Activated naive CD8-positive, alpha-beta T cell treated with anti-CD3 and anti-CD28 coated beads, Interleukin-2, amount 50 U/mL, for 24 hours (primary cell): ENCODE measurements around the gene AGBL1.

Experiments
- ATAC-seq: fragments of 150-1000 bp; cut with Tn5 transposase; one replicate; pipeline ENCODE4 v1.10.0; 2021
- DNase-seq: peaks from one replicate; pipeline ENCODE4 v3.0.0; 2021
- H3K27ac Mint-ChIP-seq: one replicate; pipeline ENCODE4 v1.8.0; 2021; ENCODE audit warnings: mild to moderate bottlenecking, mixed read lengths
- H3K27me3 Mint-ChIP-seq: one replicate; pipeline ENCODE4 v1.8.0; 2021; ENCODE audit warnings: mixed read lengths
- H3K36me3 Mint-ChIP-seq: one replicate; pipeline ENCODE4 v1.8.0; 2021; ENCODE audit warnings: low read depth, mixed read lengths
- H3K4me1 Mint-ChIP-seq: one replicate; pipeline ENCODE4 v1.8.0; 2021; ENCODE audit warnings: mixed read lengths
- H3K4me3 Mint-ChIP-seq: one replicate; pipeline ENCODE4 v1.8.0; 2021; ENCODE audit warnings: mild to moderate bottlenecking, moderate library complexity, mixed read lengths
- H3K9me3 Mint-ChIP-seq: one replicate; pipeline ENCODE4 v1.8.0; 2021; ENCODE audit warnings: mixed read lengths

AGBL1 gene

DNA sequence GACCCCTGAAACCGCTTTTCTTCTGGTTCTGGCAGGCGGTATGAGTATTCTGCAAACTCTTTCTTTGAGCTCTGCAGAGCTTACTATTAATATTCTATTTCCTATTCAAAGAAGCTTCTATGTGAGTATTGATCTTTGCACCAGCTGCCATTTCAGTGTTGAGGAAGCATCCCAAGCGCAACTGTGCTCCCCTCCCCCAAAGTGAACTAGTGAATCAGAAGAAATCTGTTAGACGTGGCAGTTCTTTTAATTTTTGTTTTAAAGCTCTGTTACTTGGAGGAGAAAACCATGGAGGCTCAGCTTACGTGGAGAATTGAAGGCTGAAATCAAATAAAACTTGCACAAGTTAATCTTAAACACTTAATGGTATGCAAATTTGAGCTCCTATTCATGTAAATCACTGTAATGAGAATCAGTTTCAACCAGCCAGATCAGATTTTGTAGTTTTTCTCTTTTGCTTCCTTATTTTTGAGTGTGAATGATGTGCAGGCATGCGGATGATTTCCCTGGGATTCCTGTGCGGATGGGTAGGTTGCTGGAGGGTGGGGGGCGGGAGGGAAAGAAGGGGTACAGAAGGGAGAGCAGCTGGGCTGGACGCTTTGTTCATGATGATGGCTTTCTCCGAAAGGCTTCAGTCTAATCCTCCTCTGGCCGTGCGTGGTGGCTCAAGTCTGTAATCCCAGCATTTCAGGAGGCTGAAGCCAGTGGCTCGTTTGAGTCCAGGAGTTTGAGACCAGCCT, 16.1 kb upstream of the AGBL1 start:
- ATAC-seq, result no peak
- Mint-ChIP-seq H3K27me3 (peaks cover 7% of the 10 kb centered on the region), H3K27ac (no peak overlapping the region), H3K4me3 (no peak overlapping the region), H3K36me3 (no peaks in the 10 kb centered on the region), H3K9me3 (peaks cover 9% of the 10 kb centered on the region), H3K4me1 (no peaks in the 10 kb centered on the region)
- no peak for DNase-seq

DNA sequence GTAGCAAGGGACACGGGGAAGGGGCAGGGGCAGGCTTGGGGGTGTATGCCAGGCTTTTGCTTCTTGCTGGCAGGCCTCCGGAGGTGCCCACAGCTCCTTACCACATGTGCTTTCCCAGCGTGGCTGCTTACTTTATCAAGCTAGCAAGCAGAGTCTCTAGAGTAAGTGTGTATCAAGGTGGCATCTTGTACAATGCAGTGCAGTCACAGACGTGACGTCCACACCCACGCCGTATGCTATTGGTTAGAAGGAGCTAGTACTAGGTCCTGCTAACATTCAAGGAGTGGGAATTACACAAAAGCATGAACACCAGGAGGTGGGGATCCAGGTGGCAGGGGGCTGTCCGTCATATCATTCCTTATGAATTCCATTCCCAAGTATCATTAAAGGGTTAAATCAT, 15.3 kb upstream of the AGBL1 start:
- Mint-ChIP-seq H3K27ac (no peak overlapping the region), H3K4me1 (no peaks in the 10 kb centered on the region), H3K4me3 (no peak overlapping the region), H3K36me3 (no peaks in the 10 kb centered on the region), H3K9me3 (peaks cover 9% of the 10 kb centered on the region), H3K27me3 (peaks cover 7% of the 10 kb centered on the region)
- DNase-seq (no peak), ATAC-seq (no peak)

DNA sequence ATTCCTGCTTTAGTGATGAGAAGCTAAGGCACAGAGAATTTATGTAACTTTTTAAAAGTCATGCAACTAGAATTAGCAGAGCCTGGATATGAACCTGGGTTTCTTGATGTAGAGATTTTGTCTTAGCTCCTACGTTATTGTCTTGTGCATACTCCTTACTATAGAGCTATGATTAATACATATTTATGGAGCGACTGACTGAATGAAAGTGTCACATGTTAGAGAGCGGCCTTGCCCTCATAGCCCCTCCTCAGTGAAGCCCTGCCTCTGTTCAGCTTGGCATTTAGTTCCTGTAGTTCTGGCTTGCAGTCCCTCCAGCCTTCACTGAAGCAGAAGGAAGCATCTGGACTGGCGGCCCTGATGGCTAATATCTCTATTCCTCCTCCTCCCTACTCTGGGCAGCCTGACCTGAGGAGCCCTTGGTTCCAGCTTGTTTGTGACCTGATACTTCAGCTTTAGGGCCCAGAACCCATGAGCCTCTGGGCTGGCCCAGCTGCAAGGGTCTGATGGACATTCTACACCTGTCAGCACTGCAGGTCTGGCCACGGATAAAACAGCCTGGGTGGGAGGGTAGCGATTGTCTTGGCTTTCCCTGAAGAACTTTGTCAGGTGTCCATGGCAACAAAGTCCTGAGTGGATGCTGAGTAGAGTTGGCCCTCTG, 13.4 kb upstream of the AGBL1 start:
- ATAC-seq, result no peak
- Mint-ChIP-seq H3K27ac (no peak overlapping the region), H3K36me3 (no peaks in the 10 kb centered on the region), H3K9me3 (peaks cover 9% of the 10 kb centered on the region), H3K4me1 (no peaks in the 10 kb centered on the region), H3K4me3 (no peak overlapping the region), H3K27me3 (peaks cover 7% of the 10 kb centered on the region)
- DNase-seq, result no peak

DNA sequence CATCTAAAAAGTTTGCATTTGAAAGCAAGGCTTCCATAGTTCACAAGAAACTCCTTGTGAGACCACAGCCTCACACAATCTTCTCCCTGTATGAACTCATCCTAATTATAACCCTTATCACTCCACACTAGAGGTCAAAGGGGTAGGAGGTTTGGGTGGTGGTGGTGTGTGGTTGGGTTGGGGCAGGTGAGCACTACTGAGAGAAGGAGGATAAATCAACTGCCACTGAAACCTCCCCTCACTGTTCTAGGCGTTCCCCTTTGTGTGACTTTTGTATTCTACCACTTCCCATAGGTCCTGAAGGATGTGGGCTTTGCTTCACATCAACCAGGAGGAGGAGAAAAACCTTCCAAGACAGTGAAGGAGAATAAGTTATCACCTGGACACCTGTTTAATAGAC, 6.4 kb upstream of the AGBL1 start:
- DNase-seq, result no peak
- H3K4me1 Mint-ChIP-seq, result no peaks in the 10 kb centered on the region
- no peak for ATAC-seq
- no peak overlapping the region for H3K4me3 Mint-ChIP-seq
- H3K36me3 Mint-ChIP-seq, result no peaks in the 10 kb centered on the region
- no peak overlapping the region for H3K27ac Mint-ChIP-seq
- no peaks in the 10 kb centered on the region for H3K9me3 Mint-ChIP-seq
- H3K27me3 Mint-ChIP-seq, result no peaks in the 10 kb centered on the region

DNA sequence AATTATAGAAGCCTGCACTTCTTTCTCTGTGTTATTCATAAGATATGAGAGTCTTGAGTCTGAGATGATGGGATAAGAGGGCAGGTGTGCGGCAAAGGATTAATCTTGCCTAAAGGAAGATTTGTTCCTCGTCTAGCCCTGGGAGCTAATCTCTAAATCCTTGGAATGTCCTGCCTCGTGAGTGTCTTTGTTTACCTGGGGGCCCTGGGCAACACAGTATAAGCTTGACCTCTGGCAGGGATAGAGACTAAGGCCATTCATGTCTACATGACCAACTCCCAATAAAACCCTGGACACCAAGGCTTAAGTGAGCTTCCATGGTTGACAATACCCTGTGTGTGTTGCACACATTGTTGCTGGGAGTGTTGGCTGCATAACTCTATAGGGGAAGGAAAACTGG, 3.2 kb upstream of the AGBL1 start:
- no peaks in the 10 kb centered on the region for H3K4me1 Mint-ChIP-seq
- no peak for DNase-seq
- H3K9me3 Mint-ChIP-seq, result no peaks in the 10 kb centered on the region

DNA sequence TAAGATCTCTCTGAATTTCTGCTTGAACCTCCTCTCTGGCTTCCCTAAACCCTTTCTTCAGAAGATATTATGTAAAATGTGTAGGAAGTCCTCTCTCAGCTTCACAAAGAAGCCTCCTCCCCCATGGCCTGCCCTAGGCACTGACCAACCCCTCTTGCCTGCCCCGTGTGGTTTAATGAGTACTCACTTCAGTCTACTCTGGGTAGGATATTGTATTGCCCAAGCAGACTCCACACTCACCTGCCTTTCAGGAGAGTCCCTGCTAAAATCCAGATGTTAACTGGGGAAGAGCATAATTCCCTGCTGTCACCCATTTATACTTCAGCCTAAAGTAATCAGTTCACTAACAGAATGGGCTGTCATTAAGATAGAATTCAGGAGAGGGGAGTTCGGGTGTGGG, 2.6 kb upstream of the AGBL1 start:
- no peak overlapping the region for H3K4me3 Mint-ChIP-seq
- ATAC-seq, result no peak
- no peak overlapping the region for H3K27ac Mint-ChIP-seq
- H3K4me1 Mint-ChIP-seq, result no peaks in the 10 kb centered on the region
- no peak for DNase-seq
- no peaks in the 10 kb centered on the region for H3K27me3 Mint-ChIP-seq
- no peaks in the 10 kb centered on the region for H3K9me3 Mint-ChIP-seq
- no peaks in the 10 kb centered on the region for H3K36me3 Mint-ChIP-seq

More for the DNA sequence above, 3.2 kb upstream of the AGBL1 start:
- Mint-ChIP-seq H3K4me3 (no peak overlapping the region), H3K36me3 (no peaks in the 10 kb centered on the region), H3K27ac (no peak overlapping the region), H3K27me3 (no peaks in the 10 kb centered on the region)
- ATAC-seq, result no peak

DNA sequence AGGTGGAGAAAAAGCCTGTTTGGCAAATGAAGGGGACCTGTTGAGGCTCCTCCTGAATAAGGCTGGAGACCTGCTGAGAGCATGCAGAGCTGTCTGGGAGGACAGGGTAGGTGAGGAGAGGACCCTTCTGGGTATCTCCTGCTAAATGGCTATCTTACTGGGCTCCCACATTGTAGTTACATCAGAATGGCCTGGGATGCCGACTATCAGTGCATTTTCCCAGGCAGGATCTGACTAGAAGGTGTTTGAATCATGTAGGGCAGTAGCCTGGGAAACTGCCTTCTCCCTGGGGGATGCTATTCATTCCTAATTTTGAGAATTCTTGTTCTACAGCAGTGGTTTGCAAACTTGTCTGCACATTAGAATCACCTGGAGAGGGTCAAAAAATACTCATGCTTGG, 631 bp downstream of the AGBL1 start:
- H3K9me3 Mint-ChIP-seq, result no peaks in the 10 kb centered on the region
- DNase-seq (no peak), ATAC-seq (no peak)
- H3K36me3 Mint-ChIP-seq, result no peaks in the 10 kb centered on the region
- peaks cover 9% of the 10 kb centered on the region for H3K4me1 Mint-ChIP-seq
- no peak overlapping the region for H3K27ac Mint-ChIP-seq
- peaks cover 3% of the 10 kb centered on the region for H3K27me3 Mint-ChIP-seq
- no peak overlapping the region for H3K4me3 Mint-ChIP-seq

DNA sequence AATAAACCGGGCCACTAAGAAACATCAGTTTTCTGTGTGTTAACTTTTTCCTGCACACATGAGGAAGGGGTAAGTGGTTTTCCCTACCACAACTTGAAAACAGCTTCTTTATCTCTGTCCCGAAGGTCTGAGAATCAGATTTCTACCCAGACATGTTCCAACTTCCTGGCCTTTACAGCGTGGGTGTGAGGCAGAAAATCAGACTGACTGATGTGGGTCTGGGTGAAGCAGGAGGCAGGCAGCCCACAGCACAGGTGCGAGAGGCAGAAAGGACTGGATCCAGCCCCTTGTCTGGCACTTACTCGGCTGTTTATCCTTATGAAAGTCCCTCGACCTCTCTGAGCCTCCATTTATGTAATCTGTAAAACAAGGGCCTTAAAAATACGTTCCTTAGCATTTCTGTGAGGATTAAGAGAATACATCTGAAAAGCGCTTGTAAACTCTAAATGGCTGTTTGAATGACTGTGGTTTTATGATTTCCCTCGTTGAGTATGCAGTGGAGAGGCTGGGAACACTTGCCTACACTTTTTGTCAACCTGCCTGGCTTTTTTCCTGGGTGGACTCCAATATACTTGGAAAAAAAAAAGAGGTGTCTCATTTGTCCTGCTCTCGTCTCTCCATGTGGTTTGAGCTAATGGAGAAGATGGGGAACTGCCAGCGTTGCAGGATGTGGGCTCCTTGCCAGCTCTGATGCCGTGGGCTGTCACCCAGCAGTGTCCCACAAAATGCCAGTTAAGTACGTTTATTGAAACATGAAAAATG, 3.1 kb downstream of the AGBL1 start:
- no peaks in the 10 kb centered on the region for H3K36me3 Mint-ChIP-seq
- ATAC-seq (peak; percentile 40), DNase-seq (no peak)
- peaks cover 9% of the 10 kb centered on the region for H3K4me1 Mint-ChIP-seq
- no peaks in the 10 kb centered on the region for H3K9me3 Mint-ChIP-seq
- peaks cover 3% of the 10 kb centered on the region for H3K27me3 Mint-ChIP-seq
- no peak overlapping the region for H3K27ac Mint-ChIP-seq
- H3K4me3 Mint-ChIP-seq, result no peak overlapping the region

DNA sequence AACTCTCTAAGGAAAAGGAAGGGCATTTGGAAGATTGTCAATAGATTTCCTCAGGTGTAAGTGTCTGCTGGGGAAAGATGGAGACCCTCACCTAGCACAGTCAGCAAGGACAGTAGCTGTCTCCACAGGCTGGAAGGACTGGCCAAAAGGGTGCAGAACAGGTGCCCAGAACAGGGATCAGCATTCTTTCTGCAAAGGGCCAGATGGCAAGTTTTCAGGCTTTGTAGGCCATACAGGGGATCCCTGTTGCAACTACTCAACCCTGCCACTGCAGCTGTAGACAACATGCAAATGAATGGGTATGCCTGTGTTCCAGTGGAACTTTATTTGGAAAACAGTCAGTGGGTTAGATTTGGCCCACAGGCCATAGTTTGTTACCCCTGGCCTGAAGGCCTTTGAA, 8.1 kb downstream of the AGBL1 start:
- no peaks in the 10 kb centered on the region for H3K9me3 Mint-ChIP-seq
- H3K27me3 Mint-ChIP-seq, result peaks cover 7% of the 10 kb centered on the region
- H3K4me3 Mint-ChIP-seq, result no peak overlapping the region
- no peak for ATAC-seq
- H3K36me3 Mint-ChIP-seq, result no peaks in the 10 kb centered on the region
- DNase-seq, result no peak
- H3K4me1 Mint-ChIP-seq, result peaks cover 6% of the 10 kb centered on the region
- H3K27ac Mint-ChIP-seq, result no peak overlapping the region

DNA sequence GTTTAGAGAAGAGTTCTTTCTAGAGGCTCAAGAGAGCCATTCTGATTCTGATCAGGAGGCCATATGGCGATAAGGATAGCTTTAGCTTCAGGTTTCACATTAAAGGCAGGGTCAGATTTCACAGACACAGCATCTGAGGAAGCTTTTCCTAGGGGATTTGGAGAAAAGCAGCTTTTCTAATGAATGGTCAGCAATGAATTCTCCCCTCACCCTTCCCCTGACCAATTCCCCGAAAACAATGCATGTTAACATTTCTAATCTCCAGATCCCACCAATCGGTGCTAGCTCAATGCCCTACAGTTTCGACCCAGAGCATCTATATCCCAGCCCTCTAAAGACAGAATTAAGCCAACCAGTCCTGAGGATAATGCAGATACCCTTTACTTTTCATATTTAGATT, 9.8 kb downstream of the AGBL1 start:
- DNase-seq (no peak), ATAC-seq (no peak)
- no peaks in the 10 kb centered on the region for H3K4me1 Mint-ChIP-seq
- H3K4me3 Mint-ChIP-seq, result no peak overlapping the region
- no peak overlapping the region for H3K27ac Mint-ChIP-seq
- peaks cover 4% of the 10 kb centered on the region for H3K27me3 Mint-ChIP-seq
- no peaks in the 10 kb centered on the region for H3K9me3 Mint-ChIP-seq
- H3K36me3 Mint-ChIP-seq, result no peaks in the 10 kb centered on the region

DNA sequence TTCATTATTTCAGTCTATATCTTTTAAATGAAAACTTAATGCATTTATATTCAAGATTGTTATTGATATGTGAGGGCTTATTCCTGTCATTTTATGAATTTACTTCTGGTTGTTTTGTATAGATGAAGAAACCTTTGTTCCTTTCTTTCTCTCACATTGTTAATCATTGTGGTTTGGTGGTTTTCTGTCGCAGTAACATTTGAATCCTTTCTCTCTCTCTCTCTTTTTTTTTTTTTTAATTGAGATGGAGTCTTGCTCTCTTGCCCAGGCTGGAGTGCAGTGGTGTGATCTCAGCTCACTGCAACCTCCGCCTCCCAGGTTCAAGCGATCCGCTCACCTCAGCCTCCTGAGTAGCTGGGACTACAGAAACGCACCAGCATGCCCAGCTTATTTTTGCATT, 22.1 kb downstream of the AGBL1 start:
- Mint-ChIP-seq H3K27me3 (peaks cover 8% of the 10 kb centered on the region), H3K4me1 (no peaks in the 10 kb centered on the region), H3K36me3 (no peaks in the 10 kb centered on the region), H3K4me3 (no peak overlapping the region), H3K9me3 (peaks cover 20% of the 10 kb centered on the region), H3K27ac (no peak overlapping the region)
- ATAC-seq, result no peak
- no peak for DNase-seq

DNA sequence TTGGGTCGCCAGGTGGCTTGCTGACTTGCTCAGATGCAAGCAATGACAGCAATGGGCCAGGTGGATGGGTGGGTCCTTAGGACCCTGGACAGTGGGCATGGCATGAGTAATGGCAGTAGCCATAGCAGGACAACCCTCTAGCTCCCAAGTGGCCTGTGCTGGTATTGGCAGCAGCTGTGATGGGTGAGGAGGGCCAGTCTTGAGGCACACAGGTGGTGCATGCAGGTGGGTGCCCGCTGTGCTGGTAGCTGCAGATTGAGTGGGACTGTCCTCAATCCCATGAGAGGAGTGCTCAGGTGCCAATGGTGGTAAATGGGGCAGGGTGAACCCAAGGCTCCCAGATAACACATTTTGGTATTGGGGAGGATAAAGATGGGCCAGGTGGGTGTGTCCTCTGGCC, 24.2 kb downstream of the AGBL1 start:
- H3K9me3 Mint-ChIP-seq, result peaks cover 20% of the 10 kb centered on the region
- ATAC-seq, result no peak
- no peaks in the 10 kb centered on the region for H3K4me1 Mint-ChIP-seq
- DNase-seq, result no peak
- H3K27me3 Mint-ChIP-seq, result peaks cover 9% of the 10 kb centered on the region
- no peaks in the 10 kb centered on the region for H3K36me3 Mint-ChIP-seq
- no peak overlapping the region for H3K4me3 Mint-ChIP-seq
- H3K27ac Mint-ChIP-seq, result no peak overlapping the region

DNA sequence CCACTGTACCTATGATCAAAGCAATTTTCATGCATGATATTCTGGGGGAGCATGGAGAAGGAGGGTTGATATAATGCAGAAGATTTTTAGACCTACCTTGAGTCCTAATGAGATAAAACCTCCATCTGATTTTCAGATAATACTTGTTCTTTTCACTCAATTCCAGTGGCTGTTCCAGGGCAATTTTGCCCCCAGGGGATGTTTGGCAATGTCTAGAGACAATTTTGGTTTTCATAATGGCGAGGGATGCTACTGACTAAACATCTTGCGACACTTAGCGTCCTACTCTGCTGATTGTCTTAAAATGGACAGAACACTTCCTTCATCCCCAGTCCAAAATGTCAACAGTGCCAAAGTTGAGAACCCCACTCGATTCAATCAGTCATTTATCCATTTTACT, 26.6 kb downstream of the AGBL1 start:
- Mint-ChIP-seq H3K27me3 (peaks cover 12% of the 10 kb centered on the region), H3K9me3 (peaks cover 13% of the 10 kb centered on the region), H3K4me1 (no peaks in the 10 kb centered on the region), H3K4me3 (no peak overlapping the region), H3K36me3 (no peaks in the 10 kb centered on the region), H3K27ac (no peak overlapping the region)
- DNase-seq (no peak), ATAC-seq (no peak)

DNA sequence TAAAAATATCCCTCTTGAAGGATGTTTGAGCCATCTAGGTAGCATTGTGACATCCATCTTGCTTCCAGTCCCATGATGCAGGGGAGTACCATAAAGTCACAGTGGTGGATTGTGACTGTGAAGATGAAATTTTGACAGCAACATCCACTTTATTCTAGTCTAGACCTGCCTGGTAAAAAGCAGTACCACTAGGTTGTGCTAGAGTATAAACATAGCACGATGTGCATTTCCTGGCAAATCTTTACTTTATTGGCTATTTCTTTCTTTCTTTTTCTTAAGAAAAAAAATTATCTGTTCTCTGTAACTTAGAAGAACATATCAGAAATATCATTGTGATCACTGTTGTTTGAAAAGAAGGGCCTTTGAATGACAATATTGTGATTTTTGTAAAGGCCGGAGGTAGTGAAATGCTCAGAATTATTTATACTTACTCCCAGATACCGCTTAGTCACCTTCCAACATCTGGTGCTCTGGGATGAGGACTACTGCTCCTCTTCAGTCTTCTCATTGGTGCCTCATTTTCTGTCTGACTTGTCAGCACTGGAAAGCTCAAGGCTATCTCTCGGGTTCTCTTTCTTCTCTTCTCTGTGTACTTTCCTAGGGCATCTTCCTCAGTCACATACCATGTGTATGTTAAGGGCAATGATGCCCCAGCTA, 35.6 kb downstream of the AGBL1 start:
- Mint-ChIP-seq H3K4me1 (no peaks in the 10 kb centered on the region), H3K27ac (no peak overlapping the region), H3K27me3 (peaks cover 8% of the 10 kb centered on the region), H3K36me3 (no peaks in the 10 kb centered on the region), H3K4me3 (no peak overlapping the region), H3K9me3 (no peaks in the 10 kb centered on the region)
- no peak for ATAC-seq
- no peak for DNase-seq
